Measurements from ENCODE around the gene C2orf92. TPM values are rescaled to one million over a fixed set of nuclear protein-coding genes. Genes with fewer than 3 reads are reported as not detected.
"Not testable (repeated sequence)": the region's sequence is repeated elsewhere in the genome, so short reads cannot be mapped to it uniquely, and the experiment has no call there.

The C2orf92 gene
- total RNA-seq: 10 to 100 TPM in 4 of 6 donors, 1 to 10 TPM in 2; 9.1 to 45.1 (median 23.1) TPM

DNA sequence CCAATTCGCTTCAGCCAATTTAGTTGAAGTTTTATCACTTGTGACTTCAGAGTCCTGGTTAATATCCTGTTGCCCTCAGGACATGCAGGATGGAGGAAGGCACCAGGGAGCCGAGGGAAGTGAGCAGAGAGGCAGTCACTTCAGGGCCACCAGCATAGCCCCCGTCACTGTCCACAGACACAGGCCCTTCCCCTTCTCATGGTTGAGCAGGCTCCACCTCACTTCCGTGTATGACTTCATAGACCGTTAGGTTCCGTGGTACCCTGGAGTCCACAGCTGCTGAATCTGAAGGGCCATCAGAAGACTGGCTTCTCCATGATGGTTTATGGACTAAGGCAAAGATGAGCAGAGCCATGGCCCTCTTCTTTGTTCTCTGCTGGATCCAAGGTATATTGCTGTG lies at the start of gene C2orf92:
C2orf92 (plus strand) TSS at position 266 of the 400 bp plus-strand sequence; CDS start at position 342, 76 bp downstream.
- Histone ChIP-seq H3K27ac (no peak within 1 kb of the TSS), H3K27me3 (no peaks in the 10 kb centered on the region), H3K9me3 (no peaks in the 10 kb centered on the region), H3K4me1 (peaks cover 0 to 9% (median 7%) of the 10 kb centered on the region in 4 donors), H3K36me3 (no peaks in the 10 kb centered on the region), H3K4me3 (no peak within 1 kb of the TSS)
- ATAC-seq (ENCODE audit: low FRiP score in 2 of 2) (no peak), DNase-seq (no peak)
- WGBS, 2 donors: 88 to 95% methylated on average over 3 to 6 of the region's 6 CpGs
- TF ChIP-seq EP300 (IDR thresholded peaks at IDR 0.05) (no peak), POLR2A (IDR thresholded peaks at IDR 0.05) (no peak), POLR2AphosphoS5 (IDR thresholded peaks at IDR 0.05) (no peak)
- TF ChIP-seq, protein P1, sequence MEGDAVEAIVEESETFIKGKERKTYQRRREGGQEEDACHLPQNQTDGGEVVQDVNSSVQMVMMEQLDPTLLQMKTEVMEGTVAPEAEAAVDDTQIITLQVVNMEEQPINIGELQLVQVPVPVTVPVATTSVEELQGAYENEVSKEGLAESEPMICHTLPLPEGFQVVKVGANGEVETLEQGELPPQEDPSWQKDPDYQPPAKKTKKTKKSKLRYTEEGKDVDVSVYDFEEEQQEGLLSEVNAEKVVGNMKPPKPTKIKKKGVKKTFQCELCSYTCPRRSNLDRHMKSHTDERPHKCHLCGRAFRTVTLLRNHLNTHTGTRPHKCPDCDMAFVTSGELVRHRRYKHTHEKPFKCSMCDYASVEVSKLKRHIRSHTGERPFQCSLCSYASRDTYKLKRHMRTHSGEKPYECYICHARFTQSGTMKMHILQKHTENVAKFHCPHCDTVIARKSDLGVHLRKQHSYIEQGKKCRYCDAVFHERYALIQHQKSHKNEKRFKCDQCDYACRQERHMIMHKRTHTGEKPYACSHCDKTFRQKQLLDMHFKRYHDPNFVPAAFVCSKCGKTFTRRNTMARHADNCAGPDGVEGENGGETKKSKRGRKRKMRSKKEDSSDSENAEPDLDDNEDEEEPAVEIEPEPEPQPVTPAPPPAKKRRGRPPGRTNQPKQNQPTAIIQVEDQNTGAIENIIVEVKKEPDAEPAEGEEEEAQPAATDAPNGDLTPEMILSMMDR (IDR thresholded peaks at IDR 0.05): no peak

DNA sequence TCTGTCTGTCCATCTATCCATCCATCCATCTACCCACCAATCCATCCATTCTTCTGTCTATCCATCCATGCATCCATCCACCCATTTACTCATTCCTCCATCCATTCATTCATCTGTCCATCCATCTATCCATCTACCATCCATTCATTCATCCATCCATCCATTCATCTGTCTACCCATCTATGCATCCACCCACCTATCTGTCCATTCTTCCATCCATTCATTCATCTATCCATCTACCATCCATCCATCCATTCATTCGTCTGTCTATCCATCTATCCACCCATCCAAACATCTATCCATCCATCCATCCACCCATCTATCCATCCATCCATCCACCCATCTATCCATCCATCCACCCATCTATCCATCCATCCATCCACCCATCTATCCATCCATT lies 49.0 kb upstream of the C2orf92 start:
- H3K9me3 ChIP-seq; ATAC-seq (ENCODE audit: low FRiP score in 2 of 2); H3K4me1 ChIP-seq; H3K36me3 ChIP-seq; DNase-seq; H3K4me3 ChIP-seq; H3K27me3 ChIP-seq; H3K27ac ChIP-seq: not testable (repeated sequence)
- 82 to 91% methylated on average over 1 of the region's 1 CpG for WGBS, 2 donors

DNA sequence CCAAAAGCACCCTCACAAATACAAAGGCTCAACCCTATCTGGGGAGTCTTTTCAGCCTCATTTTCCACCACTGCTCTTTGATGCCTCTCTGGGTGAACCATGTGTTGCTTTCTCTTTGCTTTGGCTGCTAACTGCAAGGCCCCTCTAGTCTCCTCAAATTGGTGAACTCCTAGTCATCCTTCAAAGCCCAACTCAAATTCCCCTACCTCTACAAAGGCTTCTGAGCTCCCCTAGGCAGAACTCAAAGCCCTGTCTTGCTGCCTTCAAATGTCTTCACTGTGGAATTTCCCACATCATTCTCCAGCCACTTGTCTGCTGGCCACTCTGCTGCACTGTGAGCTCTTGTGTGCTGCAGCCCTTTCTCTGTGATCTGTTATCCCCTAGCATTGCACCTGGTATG lies 46.5 kb upstream of the C2orf92 start:
- ATAC-seq (ENCODE audit: low FRiP score in 2 of 2): not testable (repeated sequence)

DNA sequence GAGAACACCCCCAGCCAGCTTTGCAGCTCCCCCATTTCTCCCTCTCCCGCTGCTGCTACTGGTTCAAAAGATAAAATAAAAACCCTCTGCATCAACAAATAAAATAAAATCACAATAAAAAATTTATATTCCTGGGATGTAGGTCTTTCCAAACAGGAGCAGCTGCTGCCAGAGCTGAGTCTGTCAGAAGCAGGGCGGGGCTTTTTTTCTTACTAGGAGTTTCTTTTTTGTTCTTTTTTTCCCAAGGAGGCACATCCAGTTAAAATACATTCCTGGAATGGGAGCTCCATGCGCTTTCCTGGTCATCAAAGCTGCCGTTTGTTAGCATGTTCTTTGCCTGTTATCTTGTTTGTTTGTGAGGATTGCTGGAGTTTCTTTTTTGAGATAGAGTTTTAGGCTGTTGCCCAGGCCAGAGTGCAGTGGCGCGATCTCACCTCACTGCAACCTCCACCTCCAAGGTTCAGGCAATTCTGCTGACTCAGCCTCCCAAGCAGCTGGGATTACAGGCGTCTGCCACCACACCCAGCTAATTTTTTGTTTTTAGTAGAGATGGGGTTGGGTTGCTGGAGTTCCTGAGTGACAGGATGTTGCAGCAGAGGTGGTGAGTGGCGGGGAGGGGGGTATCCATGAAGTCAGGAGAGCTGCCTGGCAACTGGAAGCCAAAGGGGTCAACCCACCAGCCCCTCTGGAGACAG lies 44.0 kb upstream of the C2orf92 start:
- H3K9me3 ChIP-seq; H3K4me3 ChIP-seq; H3K27me3 ChIP-seq; H3K4me1 ChIP-seq; H3K36me3 ChIP-seq; H3K27ac ChIP-seq; DNase-seq; ATAC-seq (ENCODE audit: low FRiP score in 2 of 2): not testable (repeated sequence)
- 29% methylated on average over 1 of the region's 8 CpGs; no CpG with 5 or more reads in 1 of the 2 donors for WGBS, 2 donors

More for the DNA sequence above, 46.5 kb upstream of the C2orf92 start:
- not testable (repeated sequence) for H3K27ac ChIP-seq, H3K4me3 ChIP-seq, H3K9me3 ChIP-seq, H3K36me3 ChIP-seq, DNase-seq, H3K4me1 ChIP-seq, H3K27me3 ChIP-seq

DNA sequence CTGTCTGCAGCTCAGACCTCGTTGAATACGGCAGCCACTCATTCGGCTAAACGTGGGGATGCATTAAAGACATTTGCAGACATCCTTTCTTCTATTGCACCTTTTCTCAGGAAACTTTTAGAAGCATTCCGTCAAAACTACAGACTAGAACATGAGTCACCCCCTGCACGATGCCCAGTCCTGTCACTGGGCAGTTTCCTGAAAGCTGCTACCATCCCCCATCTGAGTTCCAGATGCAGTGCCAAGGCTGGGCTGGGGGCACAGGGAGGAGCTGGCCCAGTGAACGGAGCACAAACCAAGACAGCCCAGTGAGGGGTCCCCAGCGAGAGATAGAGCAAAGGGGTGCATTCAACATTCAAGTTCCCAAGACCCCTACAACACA lies 43.5 kb upstream of the C2orf92 start:
- H3K36me3 ChIP-seq; H3K4me1 ChIP-seq; H3K27ac ChIP-seq; H3K9me3 ChIP-seq; ATAC-seq (ENCODE audit: low FRiP score in 2 of 2); DNase-seq; H3K4me3 ChIP-seq; H3K27me3 ChIP-seq: not testable (repeated sequence)
- WGBS, 2 donors: 66 to 77% methylated on average over 7 to 8 of the region's 8 CpGs

DNA sequence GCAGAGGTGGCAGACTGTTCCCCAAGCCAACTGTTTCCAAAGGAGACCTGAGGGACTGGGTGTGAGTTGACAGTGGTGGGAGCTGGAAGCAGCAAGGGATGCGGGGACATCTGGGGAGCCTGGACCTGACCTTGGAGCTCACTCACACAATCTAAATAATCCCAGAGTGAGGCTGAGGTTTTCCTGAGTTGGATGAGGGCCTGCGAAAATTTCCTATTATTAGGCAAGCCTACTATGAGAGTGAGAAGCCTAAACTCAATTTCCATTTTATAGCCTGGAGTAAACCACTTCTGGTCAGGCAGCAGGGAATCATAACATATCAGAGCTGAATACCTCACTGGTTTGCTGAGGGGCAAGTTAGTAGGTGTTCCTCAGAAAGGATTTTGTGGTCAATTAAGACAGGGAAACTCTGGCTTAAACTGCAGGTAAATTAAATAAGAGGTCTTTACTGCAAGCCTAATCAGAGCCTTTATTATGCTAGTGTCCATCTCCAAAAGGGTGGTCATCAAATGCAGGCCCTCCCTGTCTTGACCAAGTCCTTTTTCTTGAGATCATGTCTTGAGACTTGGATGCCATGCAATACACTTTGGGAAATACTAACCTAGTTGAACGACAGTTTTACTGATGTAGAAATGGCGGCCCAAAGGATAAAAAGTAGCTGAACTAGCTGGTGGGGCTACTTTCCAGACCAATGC lies 25.3 kb upstream of the C2orf92 start:
- Histone ChIP-seq H3K4me3 (no peak overlapping the region), H3K9me3 (no peaks in the 10 kb centered on the region), H3K4me1 (peaks cover 4 to 17% (median 14%) of the 10 kb centered on the region in 4 donors), H3K27ac (peak overlapping the region in 1 of 4 donors; percentile 94), H3K36me3 (peaks cover 9 to 20% (median 16%) of the 10 kb centered on the region in 4 donors), H3K27me3 (no peaks in the 10 kb centered on the region)
- DNase-seq (no peak), ATAC-seq (ENCODE audit: low FRiP score in 2 of 2) (no peak)
- WGBS, 2 donors: 97 to 98% methylated on average over 4 of the region's 4 CpGs
- TF ChIP-seq, protein P1 (IDR thresholded peaks at IDR 0.05): no peak
- TF ChIP-seq EP300 (IDR thresholded peaks at IDR 0.05): no peak
- TF ChIP-seq POLR2AphosphoS5 (IDR thresholded peaks at IDR 0.05): no peak
- TF ChIP-seq POLR2A (IDR thresholded peaks at IDR 0.05): no peak
